ENCODE measurements around the gene B4GALT4. TPM values are rescaled to one million over a fixed set of nuclear protein-coding genes. Genes with fewer than 3 reads are reported as not detected.

The B4GALT4 gene
- total and polyA plus RNA-seq, 2 of the 4 experiments (the other 2 are of a cell fraction): 27.0 to 30.3 TPM

- Histone ChIP-seq H3K23ac (ENCODE audit: low read depth, low read length) (no peak within 1 kb of the TSS), H3K56ac (ENCODE audit: extremely low read depth, insufficient read depth, low read length) (no peak within 1 kb of the TSS), H3K4me1 (ENCODE audit: control insufficient read depth, insufficient read depth, low read length) (peaks cover 7% of the 10 kb centered on the region; the same call in 1 of the 2 replicates), H3K79me1 (ENCODE audit: low read depth in 1 of 2, low read length in 2 of 2) (no peaks in the 10 kb centered on the region), H3K9ac (ENCODE audit: low read depth, low read length) (no peak within 1 kb of the TSS), H2AFZ (replicated peaks; ENCODE audit: low read length, poor library complexity) (peak within 1 kb of the TSS; percentile 40), H3K9me3 (ENCODE audit: control insufficient read depth, insufficient read depth, low read length) (no peaks in the 10 kb centered on the region), H4K8ac (ENCODE audit: low read depth in 2 of 2, low read length in 2 of 2) (no peak within 1 kb of the TSS), H3K4ac (ENCODE audit: low read depth, low read length) (no peak within 1 kb of the TSS; the same call in 1 of the 2 replicates), H2BK15ac (ENCODE audit: low read depth, low read length) (no peak within 1 kb of the TSS), H3K14ac (replicated peaks; ENCODE audit: low read depth, low read length) (no peak within 1 kb of the TSS), H3K9me1 (ENCODE audit: insufficient read depth, low read length) (0 out of 2 replicates have a peak, but pooled peaks cover 3% of the 10 kb centered on the region), H3K27me3 (ENCODE audit: control insufficient read depth, insufficient read depth, low read length) (no peaks in the 10 kb centered on the region), H4K91ac (ENCODE audit: insufficient read depth, low read depth, low read length) (no peak within 1 kb of the TSS), H3K27ac (ENCODE audit: insufficient read depth, low read length) (no peak within 1 kb of the TSS), H2BK120ac (ENCODE audit: low read depth, low read length) (no peak within 1 kb of the TSS), H2AK9ac (replicated peaks; ENCODE audit: low read depth, low read length, poor library complexity) (no peak within 1 kb of the TSS), H2AK5ac (ENCODE audit: low read depth, low read length) (no peak within 1 kb of the TSS), H4K5ac (ENCODE audit: low read depth, low read length) (no peak within 1 kb of the TSS), H2BK5ac (ENCODE audit: low read depth, low read length, poor library complexity, severe bottlenecking) (no peak within 1 kb of the TSS), H2BK20ac (ENCODE audit: low read depth, low read length) (no peak within 1 kb of the TSS), H3K36me3 (ENCODE audit: control insufficient read depth, insufficient read depth, low read length) (no peaks in the 10 kb centered on the region), H3K4me3 (ENCODE audit: insufficient read depth, low read depth, low read length) (no peak within 1 kb of the TSS), H3K18ac (ENCODE audit: low read depth, low read length) (no peak within 1 kb of the TSS), H3K4me2 (ENCODE audit: low read depth, low read length) (no peak within 1 kb of the TSS), H4K20me1 (ENCODE audit: insufficient read depth, low read length) (no peaks in the 10 kb centered on the region)
- no peak for TF ChIP-seq CHD1 (IDR thresholded peaks at IDR 0.05; ENCODE audit: low read depth, low read length)
- no peak for TF ChIP-seq NFE2L2 (IDR thresholded peaks at IDR 0.05; ENCODE audit: low read depth, low read length)
- no peak for TF ChIP-seq USF2 (IDR thresholded peaks at IDR 0.05; ENCODE audit: low read depth, low read length)
- no peak for TF ChIP-seq RCOR1 (IDR thresholded peaks at IDR 0.05; ENCODE audit: insufficient replicate concordance, low read length)
- no peak for TF ChIP-seq CTCF (conservative IDR thresholded peaks at IDR 0.05; ENCODE audit: low read depth, low read length)
- no peak for TF ChIP-seq RFX5 (IDR thresholded peaks at IDR 0.05; ENCODE audit: low read depth, low read length)
- no peak for TF ChIP-seq MAFK (IDR thresholded peaks at IDR 0.05; ENCODE audit: low read depth, low read length)
- TF ChIP-seq MAZ (IDR thresholded peaks at IDR 0.05; ENCODE audit: borderline replicate concordance, low read depth, low read length): no peak
- no peak for TF ChIP-seq SMC3 (IDR thresholded peaks at IDR 0.05; ENCODE audit: low read depth, low read length)
- TF ChIP-seq BHLHE40 (IDR thresholded peaks at IDR 0.05; ENCODE audit: low read depth, low read length): no peak
- TF ChIP-seq FOS (IDR thresholded peaks at IDR 0.05; ENCODE audit: low read depth, low read length): no peak
- no peak for TF ChIP-seq CEBPB (IDR thresholded peaks at IDR 0.05; ENCODE audit: low read depth, low read length)
- TF ChIP-seq RAD21 (IDR thresholded peaks at IDR 0.05; ENCODE audit: low read length): no peak
- ATAC-seq (ENCODE audit: low read depth) (no peak), DNase-seq (no peak)
- no TSS peak for BruUV-seq (replicated peaks)
- dilution Hi-C loops (cut with HindIII; ENCODE audit: low sequenced_read_pairs, unreplicated experiment) (no loop called here), intact Hi-C loops (cut with micrococcal nuclease) (no loop called here), in situ Hi-C loops (cut with MboI; ENCODE audit: low sequenced_read_pairs) (no loop called here)
- POLR2A ChIA-PET (ENCODE audit: unreplicated experiment): no interaction called here
- CTCF ChIA-PET: interaction anchor here (0.9 kb wide), 1 partner anchor 68 kb away, joined by 4 read pairs; no protein-coding TSS in a partner anchor
- 26% methylated on average over 3 of the region's 13 CpGs; no CpG with 5 or more reads in 1 of the 2 experiments for WGBS, 2 experiments (ENCODE audit: extremely low coverage in 2 of 2, insufficient read length in 1 of 2)
These were observed 67.4 kb downstream of the B4GALT4 start, which contains the start of gene UPK1B for GRCh38 chr3:119173325-119173724. Gene UPK1B, plus strand, starts transcription at chr3:119173598. Its CDS starts 13,144 bp downstream, at chr3:119186742.
